Liver (tissue), 9 donors: Measurements from ENCODE around the gene OGA. TPM values are rescaled to one million over a fixed set of nuclear protein-coding genes. Genes with fewer than 3 reads are reported as not detected.

ENCODE experiments used
- DNase-seq: peaks from one replicate; pipeline ENCODE4 v3.0.0-alpha.2; 2017; ENCODE audit warnings: low spot score
- H3K27ac ChIP-seq, 2 donors: one replicate each; pipeline ENCODE4 v1.7.0; 2013; ENCODE audit warnings: inconsistent platforms in 2 of 2, low read length in 2 of 2, control low read depth in 1 of 2, low read depth in 1 of 2, mild to moderate bottlenecking in 1 of 2
- H3K27me3 ChIP-seq, 4 donors: one replicate each; pipeline versions ENCODE4 v1.6.1 to v1.7.0; 2013; ENCODE audit warnings: low read length in 3 of 4, inconsistent platforms in 1 of 4, mild to moderate bottlenecking in 1 of 4, moderate library complexity in 1 of 4; ENCODE audit not compliant: control insufficient read depth in 4 of 4, insufficient read depth in 4 of 4
- H3K36me3 ChIP-seq, 4 donors: one replicate each; pipeline versions ENCODE4 v1.6.1 to v1.7.0; 2013; ENCODE audit warnings: low read length in 3 of 4, mild to moderate bottlenecking in 3 of 4, low read depth in 1 of 4, moderate library complexity in 1 of 4; ENCODE audit not compliant: control insufficient read depth in 4 of 4, insufficient read depth in 3 of 4
- H3K4me1 ChIP-seq, 4 donors: one replicate each; pipeline versions ENCODE4 v1.6.1 to v1.7.0; 2013; ENCODE audit warnings: low read length in 3 of 4, mild to moderate bottlenecking in 3 of 4, moderate library complexity in 1 of 4; ENCODE audit not compliant: control insufficient read depth in 4 of 4, insufficient read depth in 4 of 4
- H3K4me3 ChIP-seq, 3 donors: one replicate each; pipeline versions ENCODE4 v1.6.1 to v1.7.0; 2013; ENCODE audit warnings: low read length in 3 of 3, control low read depth in 1 of 3, low read depth in 1 of 3, mild to moderate bottlenecking in 1 of 3
- H3K9ac ChIP-seq, 2 donors: one replicate each; pipeline ENCODE4 v1.7.0; 2013; ENCODE audit warnings: low read length in 2 of 2, mild to moderate bottlenecking in 2 of 2, moderate library complexity in 2 of 2, control low read depth in 1 of 2, low read depth in 1 of 2
- H3K9me3 ChIP-seq, 4 donors: one replicate each; pipeline versions ENCODE4 v1.6.1 to v1.7.0; 2013; ENCODE audit warnings: low read length in 3 of 4; ENCODE audit not compliant: control insufficient read depth in 4 of 4
- EGR1 ChIP-seq, 2 donors: IDR thresholded peaks; 2 replicates each; pipeline ENCODE4 v1.6.1; 2016 to 2018; ENCODE audit warnings: antibody characterized with exemption in 2 of 2, low read depth in 2 of 2
- FOXA1 ChIP-seq: IDR thresholded peaks from 2 replicates; pipeline ENCODE4 v1.6.1; 2016; ENCODE audit warnings: antibody characterized with exemption
- FOXA2 ChIP-seq: IDR thresholded peaks from 2 replicates; pipeline ENCODE4 v1.6.1; 2016; ENCODE audit warnings: antibody characterized with exemption
- HNF4A ChIP-seq, 2 donors: conservative IDR thresholded peaks; 2 replicates each; pipeline ENCODE4 v1.6.1; 2016; ENCODE audit warnings: antibody characterized with exemption in 2 of 2, mild to moderate bottlenecking in 2 of 2
- HNF4G ChIP-seq: IDR thresholded peaks from 2 replicates; pipeline ENCODE4 v1.6.1; 2016; ENCODE audit warnings: antibody characterized with exemption
- JUND ChIP-seq, 2 donors: IDR thresholded peaks; 2 replicates each; pipeline ENCODE4 v1.6.1; 2016; ENCODE audit warnings: antibody characterized with exemption in 2 of 2
- NR2F2 ChIP-seq: IDR thresholded peaks from 2 replicates; pipeline ENCODE4 v1.6.1; 2016; ENCODE audit warnings: antibody characterized with exemption
- RAD21 ChIP-seq, 2 donors: IDR thresholded peaks; 2 replicates each; pipeline ENCODE4 v1.6.1; 2016; ENCODE audit warnings: antibody characterized with exemption in 2 of 2, mild to moderate bottlenecking in 2 of 2
- TAF1 ChIP-seq: conservative IDR thresholded peaks from 2 replicates; pipeline ENCODE4 v1.6.1; 2016; ENCODE audit warnings: antibody characterized with exemption, mild to moderate bottlenecking
- WGBS: extraction: QIAGEN DNeasy Blood & Tissue Kit; methylation state at CpG from one replicate; pipeline ENCODE4 v1.1.7; 2013; 5-methylcytosine and 5-hydroxymethylcytosine counted together
- polyA plus RNA-seq, 2 donors: library from polyadenylated mRNA; stranded (reverse) in 1 of 2; unstranded in 1 of 2; fragments of 200-250 nt in 1 of 2; fragments of >200 nt in 1 of 2; fragmentation: Nextera tagmentation in 1 of 2; extraction: Ambion mirVana in 1 of 2; gene quantifications; one replicate each; pipeline versions ENCODE4 v1.2.1 to v1.2.3, GENCODE V29; 2013 to 2015
- total RNA-seq, 2 donors: library from RNA; depleted of rRNA; stranded (reverse); fragments of >200 nt; gene quantifications; one replicate each; pipeline ENCODE4 v1.2.3, GENCODE V29; 2014
- TF ChIP-seq, protein P1 (sequence below): fragments of 150-350 bp; IDR thresholded peaks from 2 replicates; pipeline ENCODE4 v1.5.1; 2017; ENCODE audit warnings: improper control_type of control experiment, low read depth, low read length; ENCODE audit not compliant: missing input control
- TF ChIP-seq, protein P2 (sequence below): IDR thresholded peaks from 2 replicates; pipeline ENCODE4 v1.6.1; 2016; ENCODE audit warnings: antibody characterized with exemption, mild to moderate bottlenecking
- TF ChIP-seq, protein P3 (sequence below): IDR thresholded peaks from 2 replicates; pipeline ENCODE4 v1.6.1; 2016; ENCODE audit warnings: antibody characterized with exemption
- TF ChIP-seq, protein P4 (sequence below): IDR thresholded peaks from 2 replicates; pipeline ENCODE4 v1.6.1; 2016; ENCODE audit warnings: antibody characterized with exemption
- donor health status: healthy.
- donor health status: healthy.
- donor health status: healthy.
- donor health status: healthy.
- donor health status: healthy.

The OGA gene
- total and polyA plus RNA-seq, 4 donors, result 18.0 to 64.3 (median 41.4) TPM

DNA sequence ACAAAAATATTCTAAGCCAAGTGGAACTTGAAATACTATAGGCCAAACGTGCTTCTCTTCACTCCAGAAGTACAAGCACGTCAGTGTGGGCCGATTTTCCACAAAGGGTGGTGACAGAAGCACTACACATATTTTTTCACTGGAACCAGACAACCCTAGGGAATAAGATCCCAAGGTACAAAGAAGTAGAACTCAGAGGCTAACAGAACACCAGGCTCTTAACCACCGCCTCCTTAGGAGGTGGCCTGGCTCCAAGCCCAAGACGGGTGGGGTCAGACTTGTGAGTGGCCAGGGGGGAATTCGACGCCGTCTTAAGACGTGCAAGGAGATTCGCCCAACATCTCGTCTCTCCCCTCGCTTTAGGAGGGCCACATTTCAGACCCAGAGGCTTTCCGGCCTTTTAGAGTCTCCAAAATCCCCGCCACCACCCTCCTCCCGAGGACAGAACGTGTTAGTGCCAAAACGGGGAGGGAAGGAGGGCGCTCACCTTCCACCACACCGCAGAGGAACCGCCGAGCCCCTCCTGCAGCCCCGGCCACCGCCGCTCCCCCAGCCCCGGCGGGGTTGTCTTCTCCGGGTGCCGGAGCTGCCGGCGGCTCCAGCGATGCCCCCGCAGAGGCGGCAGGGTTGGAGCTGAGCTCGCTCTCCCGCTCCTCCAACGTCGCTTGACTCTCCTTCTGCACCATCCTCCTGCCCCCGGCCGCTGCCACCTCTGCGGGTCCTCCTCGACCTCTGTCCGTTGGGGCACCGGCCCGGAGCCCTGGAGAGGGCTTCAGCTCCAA lies 716 bp downstream of the OGA start:
- peak overlapping the region; percentile 80 to 96 (median 83) for H3K4me3 ChIP-seq
- under 1% methylated on average over 44 of the region's 44 CpGs for WGBS
- peak overlapping the region; percentile 89 to 97 for H3K9ac ChIP-seq
- no peaks in the 10 kb centered on the region for H3K27me3 ChIP-seq
- no peaks in the 10 kb centered on the region for H3K9me3 ChIP-seq
- H3K36me3 ChIP-seq, result peaks cover 0 to 2% (median 0%) of the 10 kb centered on the region in 4 donors
- peaks cover 9 to 39% (median 23%) of the 10 kb centered on the region in 4 donors for H3K4me1 ChIP-seq
- DNase-seq, result peak; percentile 88
- H3K27ac ChIP-seq, result peak overlapping the region; percentile 72 to 91
- TF ChIP-seq, protein P1, sequence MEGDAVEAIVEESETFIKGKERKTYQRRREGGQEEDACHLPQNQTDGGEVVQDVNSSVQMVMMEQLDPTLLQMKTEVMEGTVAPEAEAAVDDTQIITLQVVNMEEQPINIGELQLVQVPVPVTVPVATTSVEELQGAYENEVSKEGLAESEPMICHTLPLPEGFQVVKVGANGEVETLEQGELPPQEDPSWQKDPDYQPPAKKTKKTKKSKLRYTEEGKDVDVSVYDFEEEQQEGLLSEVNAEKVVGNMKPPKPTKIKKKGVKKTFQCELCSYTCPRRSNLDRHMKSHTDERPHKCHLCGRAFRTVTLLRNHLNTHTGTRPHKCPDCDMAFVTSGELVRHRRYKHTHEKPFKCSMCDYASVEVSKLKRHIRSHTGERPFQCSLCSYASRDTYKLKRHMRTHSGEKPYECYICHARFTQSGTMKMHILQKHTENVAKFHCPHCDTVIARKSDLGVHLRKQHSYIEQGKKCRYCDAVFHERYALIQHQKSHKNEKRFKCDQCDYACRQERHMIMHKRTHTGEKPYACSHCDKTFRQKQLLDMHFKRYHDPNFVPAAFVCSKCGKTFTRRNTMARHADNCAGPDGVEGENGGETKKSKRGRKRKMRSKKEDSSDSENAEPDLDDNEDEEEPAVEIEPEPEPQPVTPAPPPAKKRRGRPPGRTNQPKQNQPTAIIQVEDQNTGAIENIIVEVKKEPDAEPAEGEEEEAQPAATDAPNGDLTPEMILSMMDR, result no peak
- TF ChIP-seq FOXA1 (no peak), JUND (IDR thresholded peaks at IDR 0.05) (no peak), HNF4G (no peak), NR2F2 (peak; percentile 15)
- TF ChIP-seq, protein P2, sequence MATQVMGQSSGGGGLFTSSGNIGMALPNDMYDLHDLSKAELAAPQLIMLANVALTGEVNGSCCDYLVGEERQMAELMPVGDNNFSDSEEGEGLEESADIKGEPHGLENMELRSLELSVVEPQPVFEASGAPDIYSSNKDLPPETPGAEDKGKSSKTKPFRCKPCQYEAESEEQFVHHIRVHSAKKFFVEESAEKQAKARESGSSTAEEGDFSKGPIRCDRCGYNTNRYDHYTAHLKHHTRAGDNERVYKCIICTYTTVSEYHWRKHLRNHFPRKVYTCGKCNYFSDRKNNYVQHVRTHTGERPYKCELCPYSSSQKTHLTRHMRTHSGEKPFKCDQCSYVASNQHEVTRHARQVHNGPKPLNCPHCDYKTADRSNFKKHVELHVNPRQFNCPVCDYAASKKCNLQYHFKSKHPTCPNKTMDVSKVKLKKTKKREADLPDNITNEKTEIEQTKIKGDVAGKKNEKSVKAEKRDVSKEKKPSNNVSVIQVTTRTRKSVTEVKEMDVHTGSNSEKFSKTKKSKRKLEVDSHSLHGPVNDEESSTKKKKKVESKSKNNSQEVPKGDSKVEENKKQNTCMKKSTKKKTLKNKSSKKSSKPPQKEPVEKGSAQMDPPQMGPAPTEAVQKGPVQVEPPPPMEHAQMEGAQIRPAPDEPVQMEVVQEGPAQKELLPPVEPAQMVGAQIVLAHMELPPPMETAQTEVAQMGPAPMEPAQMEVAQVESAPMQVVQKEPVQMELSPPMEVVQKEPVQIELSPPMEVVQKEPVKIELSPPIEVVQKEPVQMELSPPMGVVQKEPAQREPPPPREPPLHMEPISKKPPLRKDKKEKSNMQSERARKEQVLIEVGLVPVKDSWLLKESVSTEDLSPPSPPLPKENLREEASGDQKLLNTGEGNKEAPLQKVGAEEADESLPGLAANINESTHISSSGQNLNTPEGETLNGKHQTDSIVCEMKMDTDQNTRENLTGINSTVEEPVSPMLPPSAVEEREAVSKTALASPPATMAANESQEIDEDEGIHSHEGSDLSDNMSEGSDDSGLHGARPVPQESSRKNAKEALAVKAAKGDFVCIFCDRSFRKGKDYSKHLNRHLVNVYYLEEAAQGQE, result peak; percentile 38

DNA sequence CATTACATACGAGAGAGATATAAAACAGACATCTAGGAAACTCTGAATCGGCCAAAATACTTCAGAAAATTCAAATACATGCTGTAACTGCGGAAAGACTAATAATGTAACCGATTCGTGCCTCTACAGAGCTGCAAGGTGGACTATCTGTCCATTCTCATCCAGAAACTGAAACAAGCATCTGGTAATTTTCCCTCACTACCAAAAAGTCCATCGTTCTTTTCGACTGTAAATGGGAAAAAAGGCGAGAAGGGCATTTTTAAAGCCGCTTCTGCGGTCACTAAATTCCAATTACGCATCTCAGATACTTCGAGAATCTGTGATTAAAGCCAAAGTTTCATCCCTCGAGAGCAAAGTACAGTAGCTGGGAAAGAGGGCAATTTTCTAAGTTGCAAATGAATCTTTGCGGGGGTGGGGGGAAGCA lies 1.3 kb downstream of the OGA start:
- no peaks in the 10 kb centered on the region for H3K9me3 ChIP-seq
- under 1% methylated on average over 14 of the region's 14 CpGs for WGBS
- no peak for DNase-seq
- no peaks in the 10 kb centered on the region for H3K27me3 ChIP-seq
- peak overlapping the region; percentile 89 to 97 for H3K9ac ChIP-seq
- peak overlapping the region; percentile 72 to 91 for H3K27ac ChIP-seq
- H3K4me3 ChIP-seq, result peak overlapping the region; percentile 80 to 96 (median 83)
- TF ChIP-seq HNF4A (conservative IDR thresholded peaks at IDR 0.05), result peak; percentile 29 to 54
- no peak for TF ChIP-seq JUND (IDR thresholded peaks at IDR 0.05)
- no peak for TF ChIP-seq RAD21 (IDR thresholded peaks at IDR 0.05)
- TF ChIP-seq TAF1, result no peak
- TF ChIP-seq FOXA1, result no peak
- peaks cover 9 to 39% (median 23%) of the 10 kb centered on the region in 4 donors for H3K4me1 ChIP-seq
- H3K36me3 ChIP-seq, result peaks cover 0 to 5% (median 0%) of the 10 kb centered on the region in 4 donors

DNA sequence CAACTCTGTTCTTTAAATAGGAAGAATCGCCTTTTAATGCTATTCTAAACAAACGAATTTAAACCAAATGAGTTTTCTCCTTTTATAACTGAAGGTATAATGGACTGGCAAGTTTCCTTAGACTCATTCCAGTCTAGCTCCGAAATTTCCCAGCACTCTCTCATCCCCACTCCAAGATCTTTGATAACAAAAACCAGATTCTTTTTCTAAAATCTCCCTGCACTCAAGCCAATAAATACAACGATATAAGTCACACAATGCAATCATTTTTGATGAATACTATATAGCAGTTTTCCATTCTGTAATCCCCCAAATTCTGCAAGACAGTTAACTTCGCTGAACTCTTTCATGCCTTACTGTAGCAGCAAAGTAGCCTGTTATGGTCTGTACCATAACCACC lies 1.9 kb downstream of the OGA start:
- peaks cover 9 to 39% (median 23%) of the 10 kb centered on the region in 4 donors for H3K4me1 ChIP-seq
- DNase-seq, result no peak
- 2% methylated on average over 5 of the region's 5 CpGs for WGBS
- H3K27me3 ChIP-seq, result no peaks in the 10 kb centered on the region
- peak overlapping the region; percentile 72 to 91 for H3K27ac ChIP-seq
- peak overlapping the region; percentile 89 to 97 for H3K9ac ChIP-seq
- peak overlapping the region; percentile 80 to 96 (median 83) for H3K4me3 ChIP-seq
- H3K9me3 ChIP-seq, result no peaks in the 10 kb centered on the region
- peaks cover 0 to 5% (median 3%) of the 10 kb centered on the region in 4 donors for H3K36me3 ChIP-seq
- TF ChIP-seq, protein P3, sequence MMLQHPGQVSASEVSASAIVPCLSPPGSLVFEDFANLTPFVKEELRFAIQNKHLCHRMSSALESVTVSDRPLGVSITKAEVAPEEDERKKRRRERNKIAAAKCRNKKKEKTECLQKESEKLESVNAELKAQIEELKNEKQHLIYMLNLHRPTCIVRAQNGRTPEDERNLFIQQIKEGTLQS, result no peak
- TF ChIP-seq RAD21 (IDR thresholded peaks at IDR 0.05), result no peak
- TF ChIP-seq FOXA1, result no peak
- TF ChIP-seq EGR1 (IDR thresholded peaks at IDR 0.05; ENCODE audit: low read depth in 2 of 2), result no peak
- TF ChIP-seq, protein P1, result no peak
- TF ChIP-seq NR2F2, result no peak
- TF ChIP-seq JUND (IDR thresholded peaks at IDR 0.05), result no peak
- TF ChIP-seq, protein P2, result no peak
- TF ChIP-seq, protein P4, sequence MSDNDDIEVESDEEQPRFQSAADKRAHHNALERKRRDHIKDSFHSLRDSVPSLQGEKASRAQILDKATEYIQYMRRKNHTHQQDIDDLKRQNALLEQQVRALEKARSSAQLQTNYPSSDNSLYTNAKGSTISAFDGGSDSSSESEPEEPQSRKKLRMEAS, result no peak
- TF ChIP-seq FOXA2, result no peak
